Upper lobe of left lung (tissue), 4 donors: ENCODE data around the gene GABRG3.
A peak's percentile ranks its signal among the peaks of the same experiment; 100 is the strongest.

Experiments used
- CTCF ChIP-seq, 6 experiments: fragments of 450-650 bp in 4 of 6; fragments of 200-600 bp in 2 of 6; sonication (generic) in 2 of 6; IDR thresholded peaks; one replicate each; pipeline ENCODE4 v1.5.1; 2016 to 2019; ENCODE audit warnings: antibody characterized with exemption in 6 of 6
- POLR2AphosphoS5 ChIP-seq, 2 donors: sonication (generic); formaldehyde crosslinking; IDR thresholded peaks; one replicate each; pipeline ENCODE4 v1.5.1; 2017; ENCODE audit warnings: antibody characterized with exemption in 2 of 2

GRCh38 chr15:27358751-27359434 lies 387.9 kb downstream of the GABRG3 start:
- TF ChIP-seq CTCF (IDR thresholded peaks at IDR 0.05) (peak; percentile 35 to 67 (median 58)), POLR2AphosphoS5 (IDR thresholded peaks at IDR 0.05) (no peak)
